Right lung (tissue), 5 donors: ENCODE data around the gene TSKU. TPM values are rescaled to one million over a fixed set of nuclear protein-coding genes. Genes with fewer than 3 reads are reported as not detected.

Experiments
- DNase-seq, 2 donors: peaks; one replicate each; pipeline ENCODE4 v3.0.0-alpha.2; 2013
- polyA plus RNA-seq, 5 donors: library from polyadenylated mRNA; unstranded; fragments of 120-200 nt; gene quantifications; one replicate each; pipeline versions ENCODE4 v1.2.1 to v1.2.3, GENCODE V29; 2013; ENCODE audit warnings: inconsistent platforms in 1 of 5, low replicate concordance in 1 of 5; ENCODE audit not compliant: insufficient read length in 5 of 5, insufficient read depth in 1 of 5

The TSKU gene
- polyA plus RNA-seq, 5 donors = 23.0 to 39.9 (median 25.9) TPM

- DNase-seq = no peak
Observed at GRCh38 chr11:76843907-76844306, 60.8 kb downstream of the TSKU start.

- DNase-seq = no peak
Observed at GRCh38 chr11:76844511-76844910, 61.4 kb downstream of the TSKU start.

- DNase-seq = no peak
Observed at GRCh38 chr11:76845069-76845468, 61.9 kb downstream of the TSKU start.

- no peak for DNase-seq
Observed at GRCh38 chr11:76846441-76846840, 63.3 kb downstream of the TSKU start.

Other genes with a start within 250 kb of the TSKU start
- gene LRRC32, start 112.6 kb upstream of the TSKU start, polyA plus RNA-seq = 10 to 100 TPM; 31.6 to 52.3 (median 45.1) TPM
- gene ACER3, start 77.6 kb downstream of the TSKU start, polyA plus RNA-seq = 10 to 100 TPM; 10.7 to 34.6 (median 20.5) TPM